ENCODE results near the gene TTC28. TPM values are rescaled to one million over a fixed set of nuclear protein-coding genes. Genes with fewer than 3 reads are reported as not detected.

Gene TTC28
- total and polyA plus RNA-seq, 2 donors (not counting 1 experiment from before 2014, with no cell fraction given) = 8.2 to 31.4 TPM

- Histone ChIP-seq H3K27ac (ENCODE audit: insufficient read depth, low read length) (no peak overlapping the region), H3K36me3 (ENCODE audit: control insufficient read depth, insufficient read depth, low read length) (peaks cover 2% of the 10 kb centered on the region)
- DNase-seq (ENCODE audit: low read depth in 2 of 2) = no peak
Observed at GRCh38 chr22:28017859-28018258, 661.8 kb downstream of the TTC28 start.

GRCh38 chr22:28017558-28017820 is 662.2 kb downstream of the TTC28 start:
- Histone ChIP-seq H3K79me2 (ENCODE audit: control insufficient read depth, insufficient read depth, low read length) (no peaks in the 10 kb centered on the region), H4K20me1 (ENCODE audit: control insufficient read depth, extremely low read depth, insufficient read depth, low read length) (no peaks in the 10 kb centered on the region), H3K36me3 (ENCODE audit: control insufficient read depth, insufficient read depth, low read length) (peaks cover 2% of the 10 kb centered on the region), H3K27ac (ENCODE audit: insufficient read depth, low read length) (no peak overlapping the region), H2AFZ (ENCODE audit: low read length) (no peak overlapping the region), H3K4me3 (replicated peaks in 1 of 4; ENCODE audit: control extremely low read depth in 1 of 4, insufficient read depth in 1 of 4, low read depth in 3 of 4, low read length in 4 of 4) (no peak overlapping the region), H3K9me3 (ENCODE audit: control insufficient read depth, insufficient read depth, low read depth, low read length) (no peaks in the 10 kb centered on the region), H3K4me1 (ENCODE audit: control insufficient read depth, extremely low read depth, insufficient read depth, low read length) (peaks cover 7% of the 10 kb centered on the region), H3K4me2 (ENCODE audit: extremely low read depth, insufficient read depth, low read length) (no peak overlapping the region), H3K27me3 (ENCODE audit: control insufficient read depth, insufficient read depth, low read length) (no peaks in the 10 kb centered on the region), H3K9ac (ENCODE audit: insufficient read depth, low read length) (no peak overlapping the region)
- TF ChIP-seq CTCF (conservative IDR thresholded peaks at IDR 0.05 in 1 of 2, IDR thresholded peaks at IDR 0.05 in 1 of 2; ENCODE audit: low read depth in 1 of 2, low read length in 2 of 2) = no peak
- no peak for TF ChIP-seq EZH2 (IDR thresholded peaks at IDR 0.05; ENCODE audit: low read length, missing control alignments)
- DNase-seq (ENCODE audit: low read depth in 2 of 2) = no peak

More at GRCh38 chr22:28017859-28018258, 661.8 kb downstream of the TTC28 start:
- Histone ChIP-seq H3K9me3 (ENCODE audit: control insufficient read depth, insufficient read depth, low read depth, low read length) (no peaks in the 10 kb centered on the region), H3K4me2 (ENCODE audit: extremely low read depth, insufficient read depth, low read length) (no peak overlapping the region), H3K9ac (ENCODE audit: insufficient read depth, low read length) (no peak overlapping the region), H4K20me1 (ENCODE audit: control insufficient read depth, extremely low read depth, insufficient read depth, low read length) (no peaks in the 10 kb centered on the region), H2AFZ (ENCODE audit: low read length) (no peak overlapping the region), H3K4me3 (replicated peaks in 1 of 4; ENCODE audit: control extremely low read depth in 1 of 4, insufficient read depth in 1 of 4, low read depth in 3 of 4, low read length in 4 of 4) (no peak overlapping the region), H3K79me2 (ENCODE audit: control insufficient read depth, insufficient read depth, low read length) (no peaks in the 10 kb centered on the region), H3K4me1 (ENCODE audit: control insufficient read depth, extremely low read depth, insufficient read depth, low read length) (peaks cover 7% of the 10 kb centered on the region), H3K27me3 (ENCODE audit: control insufficient read depth, insufficient read depth, low read length) (no peaks in the 10 kb centered on the region)
- TF ChIP-seq EZH2 (IDR thresholded peaks at IDR 0.05; ENCODE audit: low read length, missing control alignments) = no peak
- no peak for TF ChIP-seq CTCF (conservative IDR thresholded peaks at IDR 0.05 in 1 of 2, IDR thresholded peaks at IDR 0.05 in 1 of 2; ENCODE audit: low read depth in 1 of 2, low read length in 2 of 2)

- Histone ChIP-seq H3K9ac (ENCODE audit: insufficient read depth, low read length) (no peak overlapping the region), H3K4me3 (replicated peaks in 1 of 4; ENCODE audit: control extremely low read depth in 1 of 4, insufficient read depth in 1 of 4, low read depth in 3 of 4, low read length in 4 of 4) (no peak overlapping the region), H3K27me3 (ENCODE audit: control insufficient read depth, insufficient read depth, low read length) (no peaks in the 10 kb centered on the region), H3K9me3 (ENCODE audit: control insufficient read depth, insufficient read depth, low read depth, low read length) (no peaks in the 10 kb centered on the region), H4K20me1 (ENCODE audit: control insufficient read depth, extremely low read depth, insufficient read depth, low read length) (no peaks in the 10 kb centered on the region), H3K4me2 (ENCODE audit: extremely low read depth, insufficient read depth, low read length) (no peak overlapping the region), H3K4me1 (ENCODE audit: control insufficient read depth, extremely low read depth, insufficient read depth, low read length) (peaks cover 7% of the 10 kb centered on the region), H2AFZ (ENCODE audit: low read length) (no peak overlapping the region), H3K27ac (ENCODE audit: insufficient read depth, low read length) (no peak overlapping the region), H3K79me2 (ENCODE audit: control insufficient read depth, insufficient read depth, low read length) (no peaks in the 10 kb centered on the region), H3K36me3 (ENCODE audit: control insufficient read depth, insufficient read depth, low read length) (peaks cover 2% of the 10 kb centered on the region)
- no peak for TF ChIP-seq EZH2 (IDR thresholded peaks at IDR 0.05; ENCODE audit: low read length, missing control alignments)
- TF ChIP-seq CTCF (conservative IDR thresholded peaks at IDR 0.05 in 1 of 2, IDR thresholded peaks at IDR 0.05 in 1 of 2; ENCODE audit: low read depth in 1 of 2, low read length in 2 of 2) = no peak
- DNase-seq (ENCODE audit: low read depth in 2 of 2) = no peak
Observed at GRCh38 chr22:28016781-28017557, 662.7 kb downstream of the TTC28 start.
